Lower lobe of right lung (tissue), 2 donors: ENCODE measurements around the gene CSDE1. TPM values are rescaled to one million over a fixed set of nuclear protein-coding genes. Genes with fewer than 3 reads are reported as not detected.
"Not testable (repeated sequence)": the region's sequence is repeated elsewhere in the genome, so short reads cannot be mapped to it uniquely, and the experiment has no call there.

Experiments used
- ATAC-seq, 2 donors: fragments of 200-7000 bp; cut with Tn5 transposase; one replicate each; pipeline ENCODE4 v1.9.1; 2020 to 2022; ENCODE audit warnings: mild to moderate bottlenecking in 2 of 2, moderate library complexity in 2 of 2
- DNase-seq: peaks from one replicate; pipeline ENCODE4 v3.0.0-alpha.2; 2020
- H3K27ac ChIP-seq: fragments of 200-600 bp; one replicate; pipeline ENCODE4 v1.8.0; 2022
- H3K27me3 ChIP-seq: fragments of 200-600 bp; one replicate; pipeline ENCODE4 v1.8.0; 2022; ENCODE audit warnings: low read depth
- H3K36me3 ChIP-seq: fragments of 200-600 bp; one replicate; pipeline ENCODE4 v1.8.0; 2022; ENCODE audit warnings: mild to moderate bottlenecking
- H3K4me1 ChIP-seq: fragments of 200-600 bp; one replicate; pipeline ENCODE4 v1.8.0; 2022
- H3K4me3 ChIP-seq: fragments of 200-600 bp; one replicate; pipeline ENCODE4 v1.8.0; 2022; ENCODE audit warnings: mild to moderate bottlenecking
- H3K9me3 ChIP-seq: fragments of 200-600 bp; one replicate; pipeline ENCODE4 v1.8.0; 2022
- intact Hi-C: fragments of 100-400 bp; cut with DNase I; formaldehyde crosslinking; loops from one replicate; pipeline ENCODE4 v1.11.0; 2022
- total RNA-seq: library from RNA; stranded (reverse); fragmentation: NEBNext Ultra II Directional; extraction: Animal tissue kit (Norgen Biotek cat#: 25700); gene quantifications from one replicate; pipeline ENCODE4 v1.2.1, GENCODE V29; 2021
- TF ChIP-seq, protein P1 (sequence below): fragments of 200-600 bp; IDR thresholded peaks from one replicate; pipeline ENCODE4 v1.8.0; 2022; ENCODE audit warnings: antibody characterized with exemption, mild to moderate bottlenecking
- donor health status: DM: no; HTN: yes; CAD: no; lungs with severe emphysema.

The CSDE1 gene
- total RNA-seq, 1 donor from 2014 or later, result 543 TPM

DNA sequence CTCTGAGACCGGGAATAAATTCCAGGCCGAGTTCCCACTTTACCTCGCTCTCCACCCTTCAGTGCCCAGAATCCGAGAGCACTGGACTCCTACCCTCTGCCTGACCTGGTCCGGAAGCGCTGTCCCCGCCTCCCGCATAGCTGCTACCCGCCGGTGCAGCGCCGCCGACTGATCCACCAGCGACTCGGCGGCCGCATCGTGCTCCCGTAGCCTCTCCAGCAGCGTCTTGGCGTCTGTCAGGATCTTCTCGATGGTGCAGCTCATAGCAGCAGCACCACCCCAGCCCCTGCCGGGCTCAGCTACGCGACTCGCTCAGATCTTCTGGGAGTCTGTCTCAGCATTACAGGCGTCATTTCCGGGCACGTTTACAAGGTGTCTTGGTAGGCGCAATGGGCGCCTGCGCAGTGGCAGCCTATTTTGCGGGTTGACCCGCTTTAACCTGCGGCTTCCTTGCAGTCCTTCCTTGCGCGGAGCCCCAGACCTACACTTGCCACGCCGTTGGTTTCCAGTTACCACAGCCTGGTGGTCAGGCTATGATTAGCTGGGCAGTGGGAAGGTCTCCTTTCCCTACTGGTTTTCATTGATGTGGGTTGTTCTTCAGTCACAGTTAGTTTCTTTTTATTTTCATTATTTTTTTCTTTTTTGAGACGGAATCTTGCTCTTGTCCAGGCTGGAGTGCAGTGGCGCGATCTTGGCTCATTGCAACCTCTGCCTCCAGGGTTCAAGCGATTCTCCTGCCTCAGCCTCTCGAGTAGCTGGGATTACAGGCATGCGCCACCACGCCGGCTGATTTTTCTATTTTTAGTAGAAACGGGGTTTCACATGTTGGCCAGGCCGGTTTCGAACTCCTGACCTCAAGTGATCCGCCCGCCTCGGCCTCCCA, 22.8 kb upstream of the CSDE1 start, which contains the start of gene SIKE1:
Gene SIKE1, minus strand, starts transcription at position 342 of the 883 bp plus-strand sequence. Its CDS starts 78 bp downstream, at position 264.
- H3K4me3 ChIP-seq, result peak within 1 kb of the TSS; percentile 88
- peak; percentile 98 to 100 for ATAC-seq
- TF ChIP-seq, protein P1, sequence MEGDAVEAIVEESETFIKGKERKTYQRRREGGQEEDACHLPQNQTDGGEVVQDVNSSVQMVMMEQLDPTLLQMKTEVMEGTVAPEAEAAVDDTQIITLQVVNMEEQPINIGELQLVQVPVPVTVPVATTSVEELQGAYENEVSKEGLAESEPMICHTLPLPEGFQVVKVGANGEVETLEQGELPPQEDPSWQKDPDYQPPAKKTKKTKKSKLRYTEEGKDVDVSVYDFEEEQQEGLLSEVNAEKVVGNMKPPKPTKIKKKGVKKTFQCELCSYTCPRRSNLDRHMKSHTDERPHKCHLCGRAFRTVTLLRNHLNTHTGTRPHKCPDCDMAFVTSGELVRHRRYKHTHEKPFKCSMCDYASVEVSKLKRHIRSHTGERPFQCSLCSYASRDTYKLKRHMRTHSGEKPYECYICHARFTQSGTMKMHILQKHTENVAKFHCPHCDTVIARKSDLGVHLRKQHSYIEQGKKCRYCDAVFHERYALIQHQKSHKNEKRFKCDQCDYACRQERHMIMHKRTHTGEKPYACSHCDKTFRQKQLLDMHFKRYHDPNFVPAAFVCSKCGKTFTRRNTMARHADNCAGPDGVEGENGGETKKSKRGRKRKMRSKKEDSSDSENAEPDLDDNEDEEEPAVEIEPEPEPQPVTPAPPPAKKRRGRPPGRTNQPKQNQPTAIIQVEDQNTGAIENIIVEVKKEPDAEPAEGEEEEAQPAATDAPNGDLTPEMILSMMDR, result peak; percentile 28
- peak; percentile 95 for DNase-seq
- H3K4me1 ChIP-seq, result peaks cover 11% of the 10 kb centered on the region
- no peaks in the 10 kb centered on the region for H3K9me3 ChIP-seq
- peaks cover 18% of the 10 kb centered on the region for H3K36me3 ChIP-seq
- no peaks in the 10 kb centered on the region for H3K27me3 ChIP-seq
- intact Hi-C loops, result no loop called here
- peak within 1 kb of the TSS; percentile 95 for H3K27ac ChIP-seq

DNA sequence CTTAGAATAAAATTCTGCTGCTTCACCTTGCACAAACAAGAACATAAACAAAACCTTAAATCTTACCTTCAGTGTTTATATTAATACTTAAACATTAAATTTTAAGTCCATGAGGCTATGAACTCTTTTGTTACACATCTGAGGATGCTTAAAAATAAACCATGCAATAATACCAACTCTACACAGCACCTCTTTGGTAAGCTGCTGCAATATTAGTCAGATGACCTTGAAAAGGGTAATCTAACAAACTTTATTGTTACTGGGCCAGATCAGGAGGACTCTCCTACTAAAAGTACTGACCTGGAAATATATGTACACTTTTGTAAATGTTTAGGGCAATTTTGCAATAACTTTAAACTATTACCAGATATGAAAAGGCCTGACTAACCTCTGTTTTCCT, 21.9 kb upstream of the CSDE1 start:
- H3K27ac ChIP-seq, result peak overlapping the region; percentile 95
- H3K9me3 ChIP-seq, result no peaks in the 10 kb centered on the region
- H3K4me1 ChIP-seq, result peaks cover 11% of the 10 kb centered on the region
- peak overlapping the region; percentile 88 for H3K4me3 ChIP-seq
- DNase-seq, result no peak
- ATAC-seq, result no peak
- peaks cover 27% of the 10 kb centered on the region for H3K36me3 ChIP-seq
- intact Hi-C loops, result no loop called here
- H3K27me3 ChIP-seq, result no peaks in the 10 kb centered on the region
- TF ChIP-seq, protein P1, result no peak

DNA sequence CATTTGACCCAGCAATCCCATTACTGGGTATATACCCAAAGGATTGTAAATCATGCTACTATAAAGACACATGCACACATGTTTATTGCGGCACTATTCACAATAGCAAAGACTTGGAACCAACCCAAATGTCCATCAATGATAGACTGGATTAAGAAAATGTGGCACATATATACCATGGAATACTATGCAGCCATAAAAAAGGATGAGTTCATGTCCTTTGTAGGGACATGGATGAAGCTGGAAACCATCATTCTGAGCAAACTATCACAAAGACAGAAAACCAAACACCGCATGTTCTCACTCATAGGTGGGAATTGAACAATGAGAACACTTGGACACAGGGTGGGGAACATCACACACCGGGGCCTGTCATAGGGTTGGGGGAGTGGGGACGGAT, 18.9 kb upstream of the CSDE1 start:
- H3K4me1 ChIP-seq, result peaks cover 11% of the 10 kb centered on the region
- H3K27me3 ChIP-seq, H3K4me3 ChIP-seq, DNase-seq, H3K27ac ChIP-seq, H3K9me3 ChIP-seq, ATAC-seq, intact Hi-C loops: not testable (repeated sequence)
- peaks cover 55% of the 10 kb centered on the region for H3K36me3 ChIP-seq

DNA sequence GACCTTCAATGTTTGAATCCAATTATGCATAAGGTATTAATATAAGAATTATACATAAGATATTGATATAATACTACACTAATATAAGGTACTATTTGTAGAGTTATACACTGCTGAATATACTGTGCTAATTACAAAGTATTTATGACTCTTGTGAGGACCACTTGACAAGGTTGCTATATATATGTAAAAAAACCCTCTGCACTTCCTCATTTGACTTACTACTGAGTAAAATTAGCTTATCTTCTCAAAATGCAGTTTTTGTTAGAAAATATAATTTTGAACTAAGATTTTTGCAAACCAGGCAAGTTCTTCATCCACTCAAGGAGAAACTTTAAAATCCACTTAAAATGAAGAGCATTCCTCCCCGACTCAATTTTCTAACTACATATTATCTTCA, 14.2 kb upstream of the CSDE1 start:
- Histone ChIP-seq H3K27ac (no peak overlapping the region), H3K27me3 (no peaks in the 10 kb centered on the region), H3K9me3 (no peaks in the 10 kb centered on the region), H3K4me1 (no peaks in the 10 kb centered on the region), H3K36me3 (peaks cover 71% of the 10 kb centered on the region), H3K4me3 (no peak overlapping the region)
- DNase-seq (no peak), ATAC-seq (no peak)
- intact Hi-C loops, result no loop called here
- TF ChIP-seq, protein P1, result no peak

DNA sequence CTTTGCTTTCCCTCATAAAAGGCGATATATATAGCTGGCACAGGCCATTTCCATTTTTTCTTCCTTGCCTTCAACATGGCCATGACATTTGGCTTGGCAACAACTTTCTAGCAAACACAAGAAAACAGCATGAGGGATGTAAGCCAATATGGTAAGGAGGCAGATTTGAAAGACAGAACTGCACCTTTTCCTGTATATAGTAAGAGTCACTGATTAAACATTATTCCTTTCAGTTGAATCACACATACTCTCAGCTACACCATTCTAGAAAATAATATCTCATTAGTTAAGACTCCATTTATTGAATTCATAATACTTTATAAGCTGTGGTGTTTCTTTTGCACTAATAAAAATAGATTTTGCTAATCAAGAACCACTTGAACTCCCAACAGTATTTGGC, 13.2 kb upstream of the CSDE1 start:
- ATAC-seq (no peak), DNase-seq (no peak)
- H3K27ac ChIP-seq, result no peak overlapping the region
- no peaks in the 10 kb centered on the region for H3K4me1 ChIP-seq
- intact Hi-C loops, result no loop called here
- no peak overlapping the region for H3K4me3 ChIP-seq
- no peaks in the 10 kb centered on the region for H3K9me3 ChIP-seq
- TF ChIP-seq, protein P1, result no peak
- peaks cover 67% of the 10 kb centered on the region for H3K36me3 ChIP-seq
- H3K27me3 ChIP-seq, result no peaks in the 10 kb centered on the region

DNA sequence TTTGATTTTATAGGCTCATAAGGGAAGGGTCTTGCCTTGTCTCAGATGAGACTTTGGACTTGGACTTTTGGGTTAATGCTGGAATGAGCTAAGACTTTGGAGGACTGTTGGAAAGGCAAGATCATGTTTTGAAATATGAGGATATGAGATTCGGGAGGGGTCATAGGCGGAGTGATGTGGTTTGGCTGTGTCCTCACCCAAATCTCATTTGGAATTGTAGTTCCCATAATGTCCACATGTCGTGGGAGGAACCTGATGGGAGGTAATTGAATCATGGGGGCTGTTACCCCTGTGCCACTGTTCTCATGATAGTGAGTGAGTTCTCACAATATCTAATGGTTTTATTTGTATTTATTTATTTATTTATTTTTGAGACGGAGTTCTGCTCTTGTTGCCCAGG, 6.9 kb upstream of the CSDE1 start:
- Histone ChIP-seq H3K4me3 (no peak overlapping the region), H3K27me3 (no peaks in the 10 kb centered on the region), H3K36me3 (peaks cover 7% of the 10 kb centered on the region), H3K27ac (no peak overlapping the region), H3K9me3 (no peaks in the 10 kb centered on the region), H3K4me1 (no peaks in the 10 kb centered on the region)
- ATAC-seq (no peak), DNase-seq (no peak)
- TF ChIP-seq, protein P1, result no peak
- intact Hi-C loops, result no loop called here
